Activated CD4-positive, alpha-beta T cell treated with anti-CD3 and anti-CD28 coated beads, Interleukin-2, Interleukin-4, amounts not matched to agents 100 ng/mL and 50 ng/mL, durations not matched to agents 16 hours and 8 hours (primary cell): ENCODE measurements around the gene NAV2.
A peak's percentile ranks its signal among the peaks of the same experiment; 100 is the strongest.

Source experiments
- DNase-seq: peaks from one replicate; pipeline ENCODE4 v3.0.0-alpha.2; 2020; ENCODE audit warnings: low spot score

Gene NAV2

GRCh38 chr11:19683862-19684491 is 28.7 kb upstream of the NAV2 start:
- DNase-seq: no peak

GRCh38 chr11:19686234-19686633 is 26.4 kb upstream of the NAV2 start:
- DNase-seq: no peak

GRCh38 chr11:19687392-19687791 is 25.2 kb upstream of the NAV2 start:
- DNase-seq: no peak

- DNase-seq: no peak
Observed at GRCh38 chr11:19689281-19690000, 23.2 kb upstream of the NAV2 start.

- DNase-seq: no peak
Observed at GRCh38 chr11:19690885-19691284, 21.8 kb upstream of the NAV2 start.

GRCh38 chr11:19691815-19692500 is 20.7 kb upstream of the NAV2 start:
- no peak for DNase-seq

GRCh38 chr11:19693146-19693545 is 19.5 kb upstream of the NAV2 start:
- DNase-seq: no peak

GRCh38 chr11:19694796-19695345 is 17.8 kb upstream of the NAV2 start:
- DNase-seq: no peak

- DNase-seq: no peak
Observed at GRCh38 chr11:19696073-19696472, 16.6 kb upstream of the NAV2 start.

- DNase-seq: no peak
Observed at GRCh38 chr11:19696904-19697303, 15.7 kb upstream of the NAV2 start.

- no peak for DNase-seq
Observed at GRCh38 chr11:19697721-19698121, 14.9 kb upstream of the NAV2 start.

- no peak for DNase-seq
Observed at GRCh38 chr11:19698493-19699292, 13.9 kb upstream of the NAV2 start.

- no peak for DNase-seq
Observed at GRCh38 chr11:19701421-19701820, 11.2 kb upstream of the NAV2 start.

GRCh38 chr11:19702620-19703019 is 10.0 kb upstream of the NAV2 start:
- DNase-seq: no peak

- DNase-seq: no peak
Observed at GRCh38 chr11:19703211-19703610, 9.4 kb upstream of the NAV2 start.

GRCh38 chr11:19704213-19704612 is 8.4 kb upstream of the NAV2 start:
- no peak for DNase-seq

- no peak for DNase-seq
Observed at GRCh38 chr11:19705936-19706335, 6.7 kb upstream of the NAV2 start.

GRCh38 chr11:19711911-19712280 is 741 bp upstream of the NAV2 start:
- DNase-seq: peak; percentile 57

- DNase-seq: no peak
Observed at GRCh38 chr11:19713196-19714021, 772 bp downstream of the NAV2 start.

- no peak for DNase-seq
Observed at GRCh38 chr11:19714022-19714386, 1.4 kb downstream of the NAV2 start.
